ENCODE data around the gene GRIN2A. TPM values are rescaled to one million over a fixed set of nuclear protein-coding genes. Genes with fewer than 3 reads are reported as not detected.

GRIN2A gene
- polyA plus RNA-seq, result under 1 TPM; 0.03 to 0.11 (median 0.04) TPM

GRCh38 chr16:10182222-10183053, at the start of gene GRIN2A:
TSS of gene GRIN2A (minus strand) at chr16:10182428. CDS start at chr16:10180411, 2,017 bp downstream.
- no peak within 1 kb of the TSS for H3K27ac ChIP-seq (ENCODE audit: low read depth, low read length)
- 1% methylated on average over 50 to 64 of the region's 64 CpGs for WGBS, 3 donors

- H3K27ac ChIP-seq (ENCODE audit: low read depth, low read length), result no peak overlapping the region
- WGBS, 3 donors, result 79 to 94% (median 89%) methylated on average over 2 of the region's 2 CpGs
Observed at GRCh38 chr16:10231563-10231962, 49.3 kb upstream of the GRIN2A start.

- WGBS, 3 donors, result 5 to 19% (median 8%) methylated on average over 2 of the region's 2 CpGs
- H3K27ac ChIP-seq (ENCODE audit: low read depth, low read length), result no peak overlapping the region
Observed at GRCh38 chr16:10228779-10229178, 46.6 kb upstream of the GRIN2A start.

GRCh38 chr16:10226987-10227306, 44.7 kb upstream of the GRIN2A start:
- WGBS, 3 donors, result 35 to 60% (median 45%) methylated on average over 1 of the region's 1 CpG
- no peak overlapping the region for H3K27ac ChIP-seq (ENCODE audit: low read depth, low read length)

GRCh38 chr16:10226141-10226986, 44.1 kb upstream of the GRIN2A start:
- no peak overlapping the region for H3K27ac ChIP-seq (ENCODE audit: low read depth, low read length)
- 54 to 58% (median 56%) methylated on average over 9 of the region's 9 CpGs for WGBS, 3 donors

GRCh38 chr16:10225653-10226052, 43.4 kb upstream of the GRIN2A start:
- WGBS, 3 donors, result 70 to 90% (median 80%) methylated on average over 6 of the region's 6 CpGs
- H3K27ac ChIP-seq (ENCODE audit: low read depth, low read length), result no peak overlapping the region

- no peak overlapping the region for H3K27ac ChIP-seq (ENCODE audit: low read depth, low read length)
- 89 to 91% (median 90%) methylated on average over 4 of the region's 4 CpGs for WGBS, 3 donors
Observed at GRCh38 chr16:10224850-10225249, 42.6 kb upstream of the GRIN2A start.

- 52 to 62% (median 55%) methylated on average over 3 of the region's 3 CpGs for WGBS, 3 donors
Observed at GRCh38 chr16:10220942-10221341, 38.7 kb upstream of the GRIN2A start.

GRCh38 chr16:10219742-10220141, 37.5 kb upstream of the GRIN2A start:
- WGBS, 3 donors, result 21 to 34% (median 25%) methylated on average over 4 of the region's 4 CpGs
- H3K27ac ChIP-seq (ENCODE audit: low read depth, low read length), result no peak overlapping the region

More at GRCh38 chr16:10220942-10221341, 38.7 kb upstream of the GRIN2A start:
- H3K27ac ChIP-seq (ENCODE audit: low read depth, low read length), result no peak overlapping the region

- no peak overlapping the region for H3K27ac ChIP-seq (ENCODE audit: low read depth, low read length)
- 63 to 75% (median 69%) methylated on average over 15 of the region's 15 CpGs for WGBS, 3 donors
Observed at GRCh38 chr16:10218490-10219206, 36.4 kb upstream of the GRIN2A start.

- 65 to 87% (median 80%) methylated on average over 4 of the region's 4 CpGs for WGBS, 3 donors
- H3K27ac ChIP-seq (ENCODE audit: low read depth, low read length), result no peak overlapping the region
Observed at GRCh38 chr16:10213748-10214147, 31.5 kb upstream of the GRIN2A start.

- H3K27ac ChIP-seq (ENCODE audit: low read depth, low read length), result no peak overlapping the region
- 45 to 50% (median 46%) methylated on average over 6 of the region's 6 CpGs for WGBS, 3 donors
Observed at GRCh38 chr16:10210944-10211343, 28.7 kb upstream of the GRIN2A start.

GRCh38 chr16:10206865-10207264, 24.6 kb upstream of the GRIN2A start:
- 76 to 87% (median 84%) methylated on average over 3 of the region's 3 CpGs for WGBS, 3 donors
- H3K27ac ChIP-seq (ENCODE audit: low read depth, low read length), result no peak overlapping the region

GRCh38 chr16:10206215-10206614, 24.0 kb upstream of the GRIN2A start:
- 80 to 90% (median 84%) methylated on average over 1 of the region's 1 CpG for WGBS, 3 donors
- H3K27ac ChIP-seq (ENCODE audit: low read depth, low read length), result no peak overlapping the region

GRCh38 chr16:10205688-10206087, 23.5 kb upstream of the GRIN2A start:
- WGBS, 3 donors, result 91 to 94% (median 91%) methylated on average over 7 of the region's 7 CpGs
- H3K27ac ChIP-seq (ENCODE audit: low read depth, low read length), result no peak overlapping the region

GRCh38 chr16:10202649-10203048, 20.4 kb upstream of the GRIN2A start:
- H3K27ac ChIP-seq (ENCODE audit: low read depth, low read length), result no peak overlapping the region
- 89 to 96% (median 91%) methylated on average over 1 of the region's 1 CpG for WGBS, 3 donors

- 57 to 68% (median 67%) methylated on average over 9 of the region's 9 CpGs for WGBS, 3 donors
- no peak overlapping the region for H3K27ac ChIP-seq (ENCODE audit: low read depth, low read length)
Observed at GRCh38 chr16:10200637-10201586, 18.7 kb upstream of the GRIN2A start.

GRCh38 chr16:10196999-10197398, 14.8 kb upstream of the GRIN2A start:
- no peak overlapping the region for H3K27ac ChIP-seq (ENCODE audit: low read depth, low read length)
- WGBS, 3 donors, result 65 to 83% (median 69%) methylated on average over 2 of the region's 2 CpGs

All from adipose tissue (tissue), 3 donors.